HepG2 (cell line): Measurements from ENCODE around the gene FAT2. TPM values are rescaled to one million over a fixed set of nuclear protein-coding genes. Genes with fewer than 3 reads are reported as not detected.

ENCODE experiments used
- ATAC-seq: fragments of 200-7000 bp; cut with Tn5 transposase; 3 replicates; pipeline ENCODE4 v1.9.1; 2020; ENCODE audit warnings: mild to moderate bottlenecking, moderate library complexity
- BruUV-seq: library from RNA; stranded (reverse); fragments of 400-500 nt; replicated peaks from 2 replicates; lab custom pipeline; 2021; lab: Mats Ljungman, UMichigan
- CTCF ChIA-PET: fragments of 300-600 bp; formaldehyde crosslinking; extraction: SDS; loops from one replicate; lab custom pipeline; 2021; ENCODE audit warnings: low total read pairs, inconsistent platforms, low intra/inter-chr PET ratio; lab: Yijun Ruan, JAX
- POLR2A ChIA-PET: fragments of 350-600 bp; sonication (Branson Sonifier 250); formaldehyde crosslinking; loops from one replicate; lab custom pipeline; 2020; ENCODE audit warnings: antibody characterized with exemption, inconsistent platforms; lab: Yijun Ruan, JAX
- DNase-seq: peaks from one replicate; pipeline ENCODE4 v3.0.0-alpha.2; 2015; ENCODE audit warnings: low spot score
- FAIRE-seq: peaks from 3 replicates; lab custom pipeline; 2011; peaks lifted over from hg19 to GRCh38; lab: Jason Lieb, UNC
- H2AFZ ChIP-seq: one replicate; pipeline ENCODE4 v1.6.1; 2011; ENCODE audit warnings: low read length, inconsistent platforms
- H3K27ac ChIP-seq: fragments of 300-600 bp; 3 replicates; pipeline ENCODE4 v1.8.0; 2011; ENCODE audit warnings: mixed run types, mild to moderate bottlenecking, mixed read lengths, low read length, inconsistent platforms; ENCODE audit not compliant: insufficient read depth; ENCODE audit errors: extremely low read length
- H3K27me3 ChIP-seq, 2 experiments: fragments of 200-600 bp in 1 of 2; 2 replicates in 1 of 2; 3 replicates in 1 of 2; pipeline versions ENCODE4 v1.6.0 to v1.8.0; 2011; ENCODE audit warnings: low read length in 2 of 2, mild to moderate bottlenecking in 2 of 2, moderate library complexity in 2 of 2, inconsistent platforms in 1 of 2; ENCODE audit not compliant: insufficient read depth in 2 of 2, control insufficient read depth in 1 of 2
- H3K36me3 ChIP-seq, 2 experiments: fragments of 200-600 bp in 1 of 2; replicated peaks in 1 of 2; 2 replicates in 1 of 2; 3 replicates in 1 of 2; pipeline versions ENCODE4 v1.5.1 to v1.8.0; 2011; ENCODE audit warnings: low read length in 2 of 2, inconsistent platforms in 1 of 2; ENCODE audit not compliant: insufficient read depth in 2 of 2, control insufficient read depth in 1 of 2
- H3K4me1 ChIP-seq: 2 replicates; pipeline ENCODE4 v1.5.1; 2012; ENCODE audit warnings: low read length, inconsistent platforms; ENCODE audit not compliant: insufficient read depth
- H3K4me2 ChIP-seq: 2 replicates; pipeline ENCODE4 v1.6.0; 2011; ENCODE audit warnings: low read depth, low read length, inconsistent platforms
- H3K4me3 ChIP-seq, 3 experiments: fragments of 200-600 bp in 1 of 3; sonication (generic), shearing (Covaris generic) in 1 of 3; replicated peaks in 1 of 3; 2 replicates each; pipeline ENCODE4 v1.5.1; 2011 to 2016; ENCODE audit warnings: low read length in 3 of 3, inconsistent platforms in 2 of 3, low read depth in 2 of 3, mild to moderate bottlenecking in 2 of 3, control low read depth in 1 of 3, mixed read lengths in 1 of 3; ENCODE audit not compliant: insufficient read depth in 1 of 3
- H3K79me2 ChIP-seq: one replicate; pipeline ENCODE4 v1.6.1; 2011; ENCODE audit warnings: low read length, inconsistent platforms; ENCODE audit not compliant: insufficient read depth
- H3K9ac ChIP-seq: 2 replicates; pipeline ENCODE4 v1.6.0; 2011; ENCODE audit warnings: mild to moderate bottlenecking, low read depth, low read length, inconsistent platforms; ENCODE audit not compliant: insufficient read depth
- H3K9me3 ChIP-seq: 2 replicates; pipeline ENCODE4 v1.5.1; 2012; ENCODE audit warnings: mild to moderate bottlenecking, low read length
- H4K20me1 ChIP-seq: 2 replicates; pipeline ENCODE4 v1.6.0; 2011; ENCODE audit warnings: inconsistent platforms, mild to moderate bottlenecking, low read length, moderate library complexity; ENCODE audit not compliant: insufficient read depth
- ELF3 ChIP-seq: IDR thresholded peaks from 2 replicates; pipeline ENCODE4 v1.6.1; 2016; ENCODE audit warnings: missing genetic modification reagents, missing compliant biosample characterization
- GPBP1L1 ChIP-seq: sonication (generic); formaldehyde crosslinking; IDR thresholded peaks from 2 replicates; pipeline ENCODE4 v1.5.0; 2020; ENCODE audit warnings: mild to moderate bottlenecking, missing genetic modification reagents
- HMGA1 ChIP-seq: sonication (generic); formaldehyde crosslinking; conservative IDR thresholded peaks from 2 replicates; pipeline ENCODE4 v1.4.0; 2020; ENCODE audit warnings: missing genetic modification reagents
- MTF2 ChIP-seq: sonication (generic); formaldehyde crosslinking; IDR thresholded peaks from 2 replicates; pipeline ENCODE4 v1.5.0; 2020; ENCODE audit warnings: missing genetic modification reagents, borderline replicate concordance
- NFIB ChIP-seq: sonication (generic); formaldehyde crosslinking; IDR thresholded peaks from 2 replicates; pipeline ENCODE4 v1.9.0; 2021; ENCODE audit warnings: missing genetic modification reagents, mild to moderate bottlenecking, borderline replicate concordance
- POLR2A ChIP-seq, 2 experiments: IDR thresholded peaks; 2 replicates each; pipeline ENCODE4 v1.6.1; 2011; ENCODE audit warnings: low read depth in 2 of 2, low read length in 2 of 2, mild to moderate bottlenecking in 1 of 2, moderate library complexity in 1 of 2; ENCODE audit not compliant: insufficient read depth in 1 of 2
- SCMH1 ChIP-seq: sonication (generic); formaldehyde crosslinking; IDR thresholded peaks from 2 replicates; pipeline ENCODE4 v1.9.0; 2021; ENCODE audit warnings: missing genetic modification reagents, mild to moderate bottlenecking, borderline replicate concordance
- ZBTB7A ChIP-seq: sonication (generic); formaldehyde crosslinking; IDR thresholded peaks from 2 replicates; pipeline ENCODE4 v1.8.0; 2022; ENCODE audit warnings: mild to moderate bottlenecking, missing genetic modification reagents
- ZNF414 ChIP-seq: sonication (generic); formaldehyde crosslinking; IDR thresholded peaks from 2 replicates; pipeline ENCODE4 v1.5.0; 2020; ENCODE audit warnings: missing genetic modification reagents
- ZNF547 ChIP-seq: sonication (generic); formaldehyde crosslinking; IDR thresholded peaks from 2 replicates; pipeline ENCODE4 v1.5.1; 2020; ENCODE audit warnings: mild to moderate bottlenecking, missing genetic modification reagents
- ZSCAN29 ChIP-seq: sonication (generic); formaldehyde crosslinking; conservative IDR thresholded peaks from 2 replicates; pipeline ENCODE4 v1.4.0; 2020; ENCODE audit warnings: mild to moderate bottlenecking, missing genetic modification reagents
- WGBS: methylation state at CpG from one replicate; pipeline ENCODE4 v1.1.6; 2017; ENCODE audit warnings: low lambda C conversion rate; 5-methylcytosine and 5-hydroxymethylcytosine counted together
- in situ Hi-C: cut with HindIII; loops from 2 replicates; pipeline ENCODE4 v1.10.0; 2017; ENCODE audit warnings: low pct_unique_long_range_greater_than_20kb; ENCODE audit not compliant: extremely low pct_ligation_motif_present
- intact Hi-C: fragments of 100-400 bp; cut with micrococcal nuclease; formaldehyde crosslinking; loops from one replicate; pipeline ENCODE4 v1.10.0; 2022; ENCODE audit not compliant: unreplicated experiment
- polyA plus RNA-seq, 8 experiments: library from polyadenylated mRNA; depleted of rRNA in 3 of 8; stranded (reverse) in 7 of 8; unstranded in 1 of 8; fragments of >200 nt; fragmentation: Illumina TruSeq in 4 of 8; extraction: Trizol in 4 of 8; gene quantifications; 2 replicates each; pipeline versions ENCODE4 v1.2.1 to v1.2.3, GENCODE V29; 2011 to 2016; ENCODE audit warnings: low read depth in 4 of 8, missing spikeins in 1 of 8, mixed read lengths in 1 of 8; ENCODE audit not compliant: insufficient read depth in 1 of 8
- total RNA-seq, 5 experiments: library from RNA; depleted of rRNA; stranded (reverse); fragments of >200 nt; fragmentation: Illumina TruSeq; extraction: Trizol; gene quantifications; 2 replicates each; pipeline ENCODE4 v1.2.3, GENCODE V29; 2016; ENCODE audit warnings: low read depth in 1 of 5

FAT2 gene
- total and polyA plus RNA-seq, 2 of the 13 experiments (the other 11 are each of a cell fraction or from before 2014, with no cell fraction given), result not detected

GRCh38 chr5:151627650-151628049, 36.5 kb upstream of the FAT2 start:
- ChIA-PET POLR2A (no interaction called here), CTCF (no interaction called here)
- peaks cover 8% of the 10 kb centered on the region for H3K4me1 ChIP-seq
- no peaks in the 10 kb centered on the region for H3K9me3 ChIP-seq
- no peak overlapping the region for H3K4me3 ChIP-seq
- H3K9ac ChIP-seq, result no peak overlapping the region
- H3K4me2 ChIP-seq, result no peak overlapping the region
- H4K20me1 ChIP-seq, result no peaks in the 10 kb centered on the region
- DNase-seq (no peak), ATAC-seq (no peak), FAIRE-seq (no peak)
- BruUV-seq, result no TSS peak
- no peak overlapping the region for H3K27ac ChIP-seq
- TF ChIP-seq SCMH1 (CRISPR knock-in tag), result no peak
- TF ChIP-seq POLR2A (IDR thresholded peaks at IDR 0.05; ENCODE audit: insufficient read depth in 1 of 2, low read depth in 2 of 2, low read length in 2 of 2), result no peak
- H2AFZ ChIP-seq, result no peak overlapping the region
- no peaks in the 10 kb centered on the region for H3K36me3 ChIP-seq
- intact Hi-C loops, result no loop called here
- in situ Hi-C loops, result no loop called here
- H3K79me2 ChIP-seq, result no peaks in the 10 kb centered on the region
- peaks cover 2 to 23% of the 10 kb centered on the region in 2 experiments; a peak in 2 of 5 replicates for H3K27me3 ChIP-seq
- 54% methylated on average over 6 of the region's 6 CpGs for WGBS

DNA sequence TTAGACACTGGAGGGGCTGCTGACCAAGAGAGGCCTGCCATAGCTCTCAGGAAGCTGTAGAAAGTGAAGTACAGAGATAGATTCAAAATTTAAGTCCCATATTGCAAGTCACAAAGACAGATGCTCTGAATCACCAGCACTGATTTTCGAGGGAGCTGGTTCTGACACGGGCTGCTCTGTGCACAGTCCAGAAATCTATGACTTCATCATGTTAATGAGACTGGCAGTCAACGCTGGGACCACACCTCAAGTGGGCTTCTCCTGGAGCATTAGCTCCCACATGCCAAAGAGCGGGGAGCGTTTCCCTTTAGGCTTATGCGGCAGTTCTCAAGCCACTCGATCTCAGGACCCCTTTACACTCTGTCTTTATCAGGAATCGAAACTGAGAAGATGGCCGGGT, 34.2 kb upstream of the FAT2 start:
- ATAC-seq, result no peak
- Histone ChIP-seq H3K4me3 (no peak overlapping the region), H3K79me2 (no peaks in the 10 kb centered on the region), H4K20me1 (no peaks in the 10 kb centered on the region), H2AFZ (no peak overlapping the region), H3K4me1 (no peaks in the 10 kb centered on the region), H3K9ac (no peak overlapping the region), H3K27me3 (peaks cover 0 to 32% of the 10 kb centered on the region in 2 experiments; a peak in 3 of 5 replicates), H3K36me3 (no peaks in the 10 kb centered on the region), H3K4me2 (no peak overlapping the region), H3K27ac (no peak overlapping the region), H3K9me3 (no peaks in the 10 kb centered on the region)
- intact Hi-C loops, result no loop called here
- POLR2A ChIA-PET, result no interaction called here
- BruUV-seq, result no TSS peak
- no peak for FAIRE-seq
- 74% methylated on average over 6 of the region's 9 CpGs for WGBS
- no peak for DNase-seq
- in situ Hi-C loops, result no loop called here
- TF ChIP-seq HMGA1, result no peak
- no peak for TF ChIP-seq NFIB
- TF ChIP-seq GPBP1L1, result no peak
- TF ChIP-seq ELF3 (CRISPR knock-in tag), result no peak
- no peak for TF ChIP-seq ZSCAN29 (CRISPR knock-in tag)
- TF ChIP-seq ZNF414 (CRISPR knock-in tag), result no peak
- no peak for TF ChIP-seq MTF2 (CRISPR knock-in tag)
- no peak for TF ChIP-seq ZNF547
- TF ChIP-seq ZBTB7A (CRISPR knock-in tag), result no peak
- CTCF ChIA-PET, result no interaction called here
